ENCODE results near the gene FBXO8. TPM values are rescaled to one million over a fixed set of nuclear protein-coding genes. Genes with fewer than 3 reads are reported as not detected.

The FBXO8 gene
- total RNA-seq, 1 experiment from 2014 or later, result 11.4 TPM

DNA sequence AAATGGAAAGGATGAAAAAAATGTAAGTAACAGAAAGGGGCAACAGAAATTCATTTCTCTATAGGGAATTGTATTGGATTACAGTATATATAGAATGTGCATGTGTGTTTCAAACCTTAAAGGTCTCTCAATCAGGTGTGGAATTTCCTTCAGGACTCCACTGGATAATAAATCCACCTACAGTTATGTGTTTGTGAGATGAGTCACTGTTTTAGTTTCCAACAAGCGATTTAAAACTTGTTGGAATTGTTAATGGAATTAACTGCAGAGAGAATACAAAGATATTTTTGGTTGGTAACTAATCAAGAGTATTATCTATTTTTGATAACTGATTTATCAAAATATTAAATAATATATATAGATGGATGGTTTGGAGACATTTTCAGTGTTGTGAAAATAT, 33.1 kb upstream of the FBXO8 start:
- Mint-ChIP-seq H3K27ac (ENCODE audit: unreplicated experiment) (no peak overlapping the region), H3K4me1 (ENCODE audit: low read depth, unreplicated experiment) (no peaks in the 10 kb centered on the region), H3K9me3 (ENCODE audit: low read depth, unreplicated experiment) (no peaks in the 10 kb centered on the region), H3K27me3 (ENCODE audit: unreplicated experiment) (no peaks in the 10 kb centered on the region), H3K36me3 (ENCODE audit: insufficient read depth, unreplicated experiment) (no peaks in the 10 kb centered on the region), H3K4me3 (ENCODE audit: low read depth, unreplicated experiment) (no peak overlapping the region)
- CTCF ChIA-PET, result no interaction called here
- TF ChIP-seq, protein P1, sequence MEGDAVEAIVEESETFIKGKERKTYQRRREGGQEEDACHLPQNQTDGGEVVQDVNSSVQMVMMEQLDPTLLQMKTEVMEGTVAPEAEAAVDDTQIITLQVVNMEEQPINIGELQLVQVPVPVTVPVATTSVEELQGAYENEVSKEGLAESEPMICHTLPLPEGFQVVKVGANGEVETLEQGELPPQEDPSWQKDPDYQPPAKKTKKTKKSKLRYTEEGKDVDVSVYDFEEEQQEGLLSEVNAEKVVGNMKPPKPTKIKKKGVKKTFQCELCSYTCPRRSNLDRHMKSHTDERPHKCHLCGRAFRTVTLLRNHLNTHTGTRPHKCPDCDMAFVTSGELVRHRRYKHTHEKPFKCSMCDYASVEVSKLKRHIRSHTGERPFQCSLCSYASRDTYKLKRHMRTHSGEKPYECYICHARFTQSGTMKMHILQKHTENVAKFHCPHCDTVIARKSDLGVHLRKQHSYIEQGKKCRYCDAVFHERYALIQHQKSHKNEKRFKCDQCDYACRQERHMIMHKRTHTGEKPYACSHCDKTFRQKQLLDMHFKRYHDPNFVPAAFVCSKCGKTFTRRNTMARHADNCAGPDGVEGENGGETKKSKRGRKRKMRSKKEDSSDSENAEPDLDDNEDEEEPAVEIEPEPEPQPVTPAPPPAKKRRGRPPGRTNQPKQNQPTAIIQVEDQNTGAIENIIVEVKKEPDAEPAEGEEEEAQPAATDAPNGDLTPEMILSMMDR (IDR thresholded peaks at IDR 0.05; ENCODE audit: unreplicated experiment), result no peak
- intact Hi-C loops (cut with micrococcal nuclease; ENCODE audit: unreplicated experiment), result loop anchor here (5.0 to 10.0 kb wide), 2 partner anchors 324 to 482 kb away; no protein-coding TSS in a partner anchor
- BruUV-seq (replicated peaks), result no TSS peak
- no peak for DNase-seq

DNA sequence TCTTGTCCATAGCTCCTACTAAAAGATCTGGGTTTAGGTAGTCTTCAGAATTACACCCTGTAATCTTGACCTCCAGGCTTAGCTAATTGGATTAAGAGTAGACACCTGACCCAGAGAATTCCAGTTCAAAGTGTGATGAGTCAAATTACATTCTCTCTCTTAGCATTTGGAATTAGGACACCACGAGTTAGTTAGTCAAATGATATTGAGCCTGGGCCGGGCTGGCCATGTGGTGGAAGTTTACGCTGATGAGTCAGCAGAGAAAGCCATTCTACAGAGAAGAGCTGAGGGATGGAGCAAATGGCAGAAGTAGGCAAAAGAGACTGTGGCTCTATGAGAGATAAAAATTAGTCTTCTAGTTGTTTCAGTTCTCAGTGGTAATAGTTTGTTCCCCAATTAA, 31.3 kb upstream of the FBXO8 start:
- Mint-ChIP-seq H3K4me1 (ENCODE audit: low read depth, unreplicated experiment) (no peaks in the 10 kb centered on the region), H3K9me3 (ENCODE audit: low read depth, unreplicated experiment) (no peaks in the 10 kb centered on the region), H3K27ac (ENCODE audit: unreplicated experiment) (no peak overlapping the region), H3K4me3 (ENCODE audit: low read depth, unreplicated experiment) (no peak overlapping the region), H3K27me3 (ENCODE audit: unreplicated experiment) (no peaks in the 10 kb centered on the region), H3K36me3 (ENCODE audit: insufficient read depth, unreplicated experiment) (no peaks in the 10 kb centered on the region)
- intact Hi-C loops (cut with micrococcal nuclease; ENCODE audit: unreplicated experiment), result loop anchor here (5.0 to 10.0 kb wide), 2 partner anchors 322 to 480 kb away; no protein-coding TSS in a partner anchor
- DNase-seq, result no peak
- TF ChIP-seq, protein P1 (IDR thresholded peaks at IDR 0.05; ENCODE audit: unreplicated experiment), result no peak
- CTCF ChIA-PET, result interaction anchor here (0.6 kb wide), 1 partner anchor 113 kb away, joined by 3 read pairs; no protein-coding TSS in a partner anchor
- no TSS peak for BruUV-seq (replicated peaks)

DNA sequence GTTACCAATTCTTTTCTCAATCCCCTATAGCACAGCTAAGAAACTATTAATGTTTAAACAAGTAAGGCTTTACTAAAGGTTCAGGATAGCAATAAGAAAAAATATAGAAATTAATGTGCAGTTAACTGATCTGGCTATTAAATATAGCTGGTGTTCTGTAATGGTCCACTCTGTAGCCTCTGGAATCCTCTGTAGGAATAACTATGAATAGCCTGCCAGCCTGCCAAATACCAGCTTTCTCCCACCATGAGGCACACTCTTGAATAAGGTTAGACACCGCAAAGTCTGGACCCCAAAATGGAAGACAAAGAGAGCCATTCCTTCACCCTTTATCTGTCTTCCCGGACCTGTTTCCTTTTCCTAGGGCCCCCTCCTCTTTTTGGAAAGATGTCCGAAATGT, 30.8 kb upstream of the FBXO8 start:
- H3K27me3 Mint-ChIP-seq (ENCODE audit: unreplicated experiment), result no peaks in the 10 kb centered on the region
- intact Hi-C loops (cut with micrococcal nuclease; ENCODE audit: unreplicated experiment), result loop anchor here (10.0 kb wide), 1 partner anchor 479 kb away; no protein-coding TSS in a partner anchor
- TF ChIP-seq, protein P1 (IDR thresholded peaks at IDR 0.05; ENCODE audit: unreplicated experiment), result no peak
- no peaks in the 10 kb centered on the region for H3K4me1 Mint-ChIP-seq (ENCODE audit: low read depth, unreplicated experiment)
- H3K9me3 Mint-ChIP-seq (ENCODE audit: low read depth, unreplicated experiment), result no peaks in the 10 kb centered on the region
- BruUV-seq (replicated peaks), result no TSS peak
- no peak for DNase-seq
- CTCF ChIA-PET, result no interaction called here
- H3K27ac Mint-ChIP-seq (ENCODE audit: unreplicated experiment), result no peak overlapping the region
- H3K36me3 Mint-ChIP-seq (ENCODE audit: insufficient read depth, unreplicated experiment), result no peaks in the 10 kb centered on the region
- H3K4me3 Mint-ChIP-seq (ENCODE audit: low read depth, unreplicated experiment), result no peak overlapping the region

DNA sequence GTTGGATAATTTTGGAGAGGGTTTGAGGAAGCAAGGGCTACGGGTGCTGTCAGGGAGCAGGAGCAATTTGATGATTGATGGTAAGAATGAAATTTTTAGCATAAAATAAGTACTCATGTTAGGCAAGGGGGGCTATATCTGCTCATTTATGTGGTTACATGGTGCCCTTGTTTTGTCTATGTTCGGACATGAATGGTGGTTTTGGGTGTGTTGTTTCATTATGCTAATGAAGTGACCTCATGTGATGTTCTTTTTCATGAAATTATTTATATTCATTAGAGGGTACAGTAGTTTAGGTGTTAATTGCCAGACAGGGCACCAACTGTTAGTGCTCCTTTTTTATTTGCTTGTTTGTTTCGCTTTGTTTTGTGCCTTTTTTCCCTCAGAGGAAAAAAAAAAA, 29.5 kb upstream of the FBXO8 start:
- TF ChIP-seq, protein P1 (IDR thresholded peaks at IDR 0.05; ENCODE audit: unreplicated experiment), result no peak
- Mint-ChIP-seq H3K4me3 (ENCODE audit: low read depth, unreplicated experiment) (no peak overlapping the region), H3K27ac (ENCODE audit: unreplicated experiment) (no peak overlapping the region), H3K36me3 (ENCODE audit: insufficient read depth, unreplicated experiment) (no peaks in the 10 kb centered on the region), H3K27me3 (ENCODE audit: unreplicated experiment) (no peaks in the 10 kb centered on the region), H3K4me1 (ENCODE audit: low read depth, unreplicated experiment) (no peaks in the 10 kb centered on the region), H3K9me3 (ENCODE audit: low read depth, unreplicated experiment) (no peaks in the 10 kb centered on the region)
- no peak for DNase-seq
- intact Hi-C loops (cut with micrococcal nuclease; ENCODE audit: unreplicated experiment), result loop anchor here (10.0 kb wide), 1 partner anchor 478 kb away; no protein-coding TSS in a partner anchor
- CTCF ChIA-PET, result no interaction called here
- no TSS peak for BruUV-seq (replicated peaks)

Measured in Calu3 (cell line).